Measurements from ENCODE around the gene TEX35. TPM values are rescaled to one million over a fixed set of nuclear protein-coding genes. Genes with fewer than 3 reads are reported as not detected.

The TEX35 gene
- total and polyA plus RNA-seq, 8 donors: 0.76 TPM; not detected in 7

DNA sequence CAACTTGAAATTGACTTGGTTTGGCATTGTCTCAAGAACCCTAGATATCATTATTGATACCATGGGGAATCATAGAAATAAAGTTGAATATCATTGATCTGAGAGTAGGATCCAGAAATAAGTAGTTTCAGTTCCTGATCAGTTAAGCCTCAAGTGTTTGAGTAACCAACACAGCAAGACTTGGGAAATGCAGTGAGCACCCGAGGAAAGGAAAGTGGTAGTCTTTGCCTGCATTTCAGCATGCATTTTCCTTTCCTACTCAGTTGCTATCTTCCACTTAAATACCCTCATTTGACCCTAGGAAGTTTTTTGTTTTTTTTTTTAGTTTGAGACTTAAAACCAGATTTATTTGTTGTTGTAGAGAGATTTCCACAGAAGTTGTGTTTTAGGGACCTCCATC is 35.1 kb upstream of the TEX35 start:
- WGBS, 5 donors: 27 to 45% (median 40%) methylated on average over 1 of the region's 1 CpG
- Histone ChIP-seq H3K27me3 (no peaks in the 10 kb centered on the region), H3K36me3 (peaks cover 3 to 41% (median 25%) of the 10 kb centered on the region in 4 donors), H3K9me3 (no peaks in the 10 kb centered on the region), H3K4me1 (no peaks in the 10 kb centered on the region), H3K4me3 (no peak overlapping the region), H3K27ac (no peak overlapping the region)
- intact Hi-C loops (cut with DNase I; ENCODE audit: low total_unique reads): no loop called here
- TF ChIP-seq POLR2AphosphoS5 (IDR thresholded peaks at IDR 0.05) (no peak), EP300 (IDR thresholded peaks at IDR 0.05) (no peak), CTCF (IDR thresholded peaks at IDR 0.05) (no peak), POLR2A (IDR thresholded peaks at IDR 0.05) (no peak)
- DNase-seq: no peak

DNA sequence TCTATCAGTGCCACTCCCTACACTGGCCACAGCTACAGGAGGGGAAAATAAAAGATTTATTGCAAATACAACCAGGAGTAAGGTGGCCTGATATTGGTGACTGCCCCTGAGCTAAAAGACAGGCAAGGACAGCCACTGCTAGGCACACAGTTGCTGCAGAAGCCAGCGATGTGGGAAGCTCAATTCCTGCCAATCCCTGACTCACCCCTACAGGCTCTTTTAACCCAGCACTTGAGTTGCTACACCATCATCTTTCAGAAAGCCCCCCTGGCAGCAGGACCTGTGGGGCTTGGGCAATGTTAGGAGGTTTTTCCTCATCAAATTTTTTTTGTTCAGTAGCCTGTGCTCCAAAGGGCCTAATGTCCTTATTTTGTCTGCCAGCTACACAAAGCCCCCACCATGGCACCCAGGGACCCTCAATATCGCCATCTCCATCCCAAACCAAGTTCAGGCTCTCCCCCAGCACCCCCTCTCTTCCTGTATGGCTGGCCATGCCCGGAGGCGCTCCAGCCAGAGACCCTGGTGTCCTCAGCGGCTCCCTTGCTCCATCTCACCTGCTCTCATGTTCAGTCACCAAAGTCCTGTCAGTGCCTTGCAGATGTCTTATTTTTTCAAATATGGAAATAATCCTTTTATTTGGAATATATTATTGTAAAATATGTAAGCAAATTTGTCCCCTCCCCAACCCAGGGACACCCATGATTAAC is 29.5 kb upstream of the TEX35 start:
- Histone ChIP-seq H3K9me3 (no peaks in the 10 kb centered on the region), H3K36me3 (peaks cover 0 to 5% (median 0%) of the 10 kb centered on the region in 4 donors), H3K4me1 (peaks cover 0 to 13% (median 10%) of the 10 kb centered on the region in 4 donors), H3K27ac (no peak overlapping the region), H3K4me3 (no peak overlapping the region), H3K27me3 (peaks cover 0 to 17% (median 8%) of the 10 kb centered on the region in 3 donors)
- intact Hi-C loops (cut with DNase I; ENCODE audit: low total_unique reads): no loop called here
- no peak for TF ChIP-seq POLR2A (IDR thresholded peaks at IDR 0.05)
- TF ChIP-seq CTCF (IDR thresholded peaks at IDR 0.05): no peak
- TF ChIP-seq EP300 (IDR thresholded peaks at IDR 0.05): no peak
- no peak for TF ChIP-seq POLR2AphosphoS5 (IDR thresholded peaks at IDR 0.05)
- WGBS, 5 donors: 90 to 95% (median 94%) methylated on average over 5 of the region's 5 CpGs
- no peak for DNase-seq

- H3K4me3 ChIP-seq: no peak overlapping the region
- DNase-seq: no peak
- TF ChIP-seq POLR2A (IDR thresholded peaks at IDR 0.05): no peak
- H3K4me1 ChIP-seq: peaks cover 0 to 13% (median 10%) of the 10 kb centered on the region in 4 donors
- intact Hi-C loops (cut with DNase I; ENCODE audit: low total_unique reads): no loop called here
- H3K36me3 ChIP-seq: peaks cover 0 to 5% (median 0%) of the 10 kb centered on the region in 4 donors
- H3K9me3 ChIP-seq: no peaks in the 10 kb centered on the region
- peaks cover 0 to 18% (median 8%) of the 10 kb centered on the region in 3 donors for H3K27me3 ChIP-seq
- WGBS, 5 donors: 58 to 68% (median 66%) methylated on average over 3 of the region's 3 CpGs
- no peak overlapping the region for H3K27ac ChIP-seq
These were observed 28.1 kb upstream of the TEX35 start for GRCh38 chr1:178484698-178485225.

GRCh38 chr1:178485541-178485981 is 27.3 kb upstream of the TEX35 start:
- intact Hi-C loops (cut with DNase I; ENCODE audit: low total_unique reads): no loop called here
- H3K4me3 ChIP-seq: no peak overlapping the region
- peaks cover 0 to 18% (median 8%) of the 10 kb centered on the region in 3 donors for H3K27me3 ChIP-seq
- H3K4me1 ChIP-seq: peaks cover 0 to 13% (median 10%) of the 10 kb centered on the region in 4 donors
- H3K36me3 ChIP-seq: peaks cover 0 to 2% (median 0%) of the 10 kb centered on the region in 4 donors
- TF ChIP-seq POLR2A (IDR thresholded peaks at IDR 0.05) (no peak), POLR2AphosphoS5 (IDR thresholded peaks at IDR 0.05) (no peak), EP300 (IDR thresholded peaks at IDR 0.05) (no peak), CTCF (IDR thresholded peaks at IDR 0.05) (no peak)
- 52 to 74% (median 63%) methylated on average over 3 of the region's 3 CpGs for WGBS, 5 donors
- DNase-seq: no peak
- H3K9me3 ChIP-seq: no peaks in the 10 kb centered on the region
- H3K27ac ChIP-seq: no peak overlapping the region

Data from stomach (tissue), 9 donors.